ENCODE results near the gene MED26.

Gene MED26

GRCh38 chr19:16609511-16610200 is 18.3 kb downstream of the MED26 start:
- no peaks in the 10 kb centered on the region for H3K9me2 ChIP-seq (replicated peaks; ENCODE audit: insufficient read depth, low read length)
- DNase-seq: no peak
- H3K9ac ChIP-seq (ENCODE audit: low read length): no peak overlapping the region
- H3K4me3 ChIP-seq (ENCODE audit: low read length): no peak overlapping the region
- TF ChIP-seq CTCF (IDR thresholded peaks at IDR 0.05; ENCODE audit: low read length): no peak
- no peak for TF ChIP-seq EZH2 (optimal IDR thresholded peaks at IDR 0.05; ENCODE audit: low read depth, low read length)
- no peak for TF ChIP-seq EZH2phosphoT487 (IDR thresholded peaks at IDR 0.05; ENCODE audit: low read length)
- H3K9me3 ChIP-seq (replicated peaks; ENCODE audit: insufficient read depth, low read length): no peaks in the 10 kb centered on the region
- H3K27ac ChIP-seq (ENCODE audit: low read length): no peak overlapping the region
- peaks cover 27% of the 10 kb centered on the region for H3K4me1 ChIP-seq (ENCODE audit: low read length)
- H3K79me2 ChIP-seq (ENCODE audit: low read length): peaks cover 99% of the 10 kb centered on the region
- no peak overlapping the region for H2AFZ ChIP-seq (ENCODE audit: low read length)
- H3K27me3 ChIP-seq (replicated peaks; ENCODE audit: insufficient read depth, low read length): no peaks in the 10 kb centered on the region
- no peaks in the 10 kb centered on the region for H3K36me3 ChIP-seq (replicated peaks; ENCODE audit: insufficient read depth, low read length)
- H3F3A ChIP-seq (ENCODE audit: insufficient read depth, low read length): peaks cover 9% of the 10 kb centered on the region; the same call in 1 of the 2 replicates
- peaks cover 29% of the 10 kb centered on the region for H4K20me1 ChIP-seq (ENCODE audit: insufficient read depth, low read length)
- no peak overlapping the region for H3K4me2 ChIP-seq (ENCODE audit: low read depth, low read length)

GRCh38 chr19:16608290-16608739 is 19.7 kb downstream of the MED26 start:
- H3K27me3 ChIP-seq (replicated peaks; ENCODE audit: insufficient read depth, low read length): no peaks in the 10 kb centered on the region
- DNase-seq: no peak
- H4K20me1 ChIP-seq (ENCODE audit: insufficient read depth, low read length): peaks cover 21% of the 10 kb centered on the region
- H3F3A ChIP-seq (ENCODE audit: insufficient read depth, low read length): peaks cover 9% of the 10 kb centered on the region; the same call in 1 of the 2 replicates
- H3K79me2 ChIP-seq (ENCODE audit: low read length): peaks cover 99% of the 10 kb centered on the region
- H2AFZ ChIP-seq (ENCODE audit: low read length): no peak overlapping the region
- no peak overlapping the region for H3K4me2 ChIP-seq (ENCODE audit: low read depth, low read length)
- no peak overlapping the region for H3K9ac ChIP-seq (ENCODE audit: low read length)
- H3K27ac ChIP-seq (ENCODE audit: low read length): no peak overlapping the region
- no peaks in the 10 kb centered on the region for H3K36me3 ChIP-seq (replicated peaks; ENCODE audit: insufficient read depth, low read length)
- H3K4me1 ChIP-seq (ENCODE audit: low read length): peaks cover 31% of the 10 kb centered on the region
- TF ChIP-seq EZH2 (optimal IDR thresholded peaks at IDR 0.05; ENCODE audit: low read depth, low read length): no peak
- no peaks in the 10 kb centered on the region for H3K9me2 ChIP-seq (replicated peaks; ENCODE audit: insufficient read depth, low read length)
- H3K4me3 ChIP-seq (ENCODE audit: low read length): no peak overlapping the region
- no peaks in the 10 kb centered on the region for H3K9me3 ChIP-seq (replicated peaks; ENCODE audit: insufficient read depth, low read length)

GRCh38 chr19:16607819-16608218 is 20.2 kb downstream of the MED26 start:
- no peaks in the 10 kb centered on the region for H3K27me3 ChIP-seq (replicated peaks; ENCODE audit: insufficient read depth, low read length)
- no peak overlapping the region for H3K9ac ChIP-seq (ENCODE audit: low read length)
- peaks cover 31% of the 10 kb centered on the region for H3K4me1 ChIP-seq (ENCODE audit: low read length)
- peaks cover 99% of the 10 kb centered on the region for H3K79me2 ChIP-seq (ENCODE audit: low read length)
- no peak overlapping the region for H3K27ac ChIP-seq (ENCODE audit: low read length)
- no peaks in the 10 kb centered on the region for H3K9me3 ChIP-seq (replicated peaks; ENCODE audit: insufficient read depth, low read length)
- no peaks in the 10 kb centered on the region for H3K9me2 ChIP-seq (replicated peaks; ENCODE audit: insufficient read depth, low read length)
- no peak overlapping the region for H2AFZ ChIP-seq (ENCODE audit: low read length)
- H3K36me3 ChIP-seq (replicated peaks; ENCODE audit: insufficient read depth, low read length): no peaks in the 10 kb centered on the region
- no peak overlapping the region for H3K4me2 ChIP-seq (ENCODE audit: low read depth, low read length)
- peaks cover 9% of the 10 kb centered on the region; the same call in 1 of the 2 replicates for H3F3A ChIP-seq (ENCODE audit: insufficient read depth, low read length)
- no peak for DNase-seq
- TF ChIP-seq EZH2phosphoT487 (IDR thresholded peaks at IDR 0.05; ENCODE audit: low read length) (no peak), CTCF (IDR thresholded peaks at IDR 0.05; ENCODE audit: low read length) (no peak), EZH2 (optimal IDR thresholded peaks at IDR 0.05; ENCODE audit: low read depth, low read length) (no peak)
- no peak overlapping the region for H3K4me3 ChIP-seq (ENCODE audit: low read length)
- H4K20me1 ChIP-seq (ENCODE audit: insufficient read depth, low read length): peaks cover 20% of the 10 kb centered on the region

GRCh38 chr19:16605553-16605994 is 22.4 kb downstream of the MED26 start:
- no peak overlapping the region for H3K9ac ChIP-seq (ENCODE audit: low read length)
- H3K4me3 ChIP-seq (ENCODE audit: low read length): no peak overlapping the region
- no peaks in the 10 kb centered on the region for H3K9me2 ChIP-seq (replicated peaks; ENCODE audit: insufficient read depth, low read length)
- no peaks in the 10 kb centered on the region for H3K9me3 ChIP-seq (replicated peaks; ENCODE audit: insufficient read depth, low read length)
- DNase-seq: no peak
- H3F3A ChIP-seq (ENCODE audit: insufficient read depth, low read length): peaks cover 10% of the 10 kb centered on the region; the same call in 1 of the 2 replicates
- peak overlapping the region; percentile 45; the same call in 1 of the 2 replicates for H3K27ac ChIP-seq (ENCODE audit: low read length)
- peaks cover 12% of the 10 kb centered on the region; the same call in 1 of the 2 replicates for H4K20me1 ChIP-seq (ENCODE audit: insufficient read depth, low read length)
- H3K27me3 ChIP-seq (replicated peaks; ENCODE audit: insufficient read depth, low read length): no peaks in the 10 kb centered on the region
- H3K4me1 ChIP-seq (ENCODE audit: low read length): peaks cover 43% of the 10 kb centered on the region
- no peak for TF ChIP-seq EZH2phosphoT487 (IDR thresholded peaks at IDR 0.05; ENCODE audit: low read length)
- 0 out of 2 replicates have a peak, but pooled peaks have one; percentile 9 for TF ChIP-seq CTCF (IDR thresholded peaks at IDR 0.05; ENCODE audit: low read length)
- H3K4me2 ChIP-seq (ENCODE audit: low read depth, low read length): peak overlapping the region; percentile 16; the same call in 1 of the 2 replicates
- H3K36me3 ChIP-seq (replicated peaks; ENCODE audit: insufficient read depth, low read length): no peaks in the 10 kb centered on the region
- no peak overlapping the region for H2AFZ ChIP-seq (ENCODE audit: low read length)
- peaks cover 99% of the 10 kb centered on the region for H3K79me2 ChIP-seq (ENCODE audit: low read length)
